Jurkat, Clone E6-1 (cell line): Measurements from ENCODE around the gene FXYD3.

Experiments
- DNase-seq: peaks from one replicate; pipeline ENCODE4 v3.0.0-alpha.2; 2011; ENCODE audit warnings: low read depth, low spot score
- H3K4me3 ChIP-seq: 2 replicates; pipeline ENCODE4 v1.5.1; 2011; ENCODE audit warnings: mild to moderate bottlenecking, low read length, control low read depth, moderate library complexity

FXYD3 gene

GRCh38 chr19:35167251-35168119, 51.9 kb downstream of the FXYD3 start:
- DNase-seq, result no peak
- H3K4me3 ChIP-seq, result no peak overlapping the region

- no peak overlapping the region for H3K4me3 ChIP-seq
- no peak for DNase-seq
Measured at GRCh38 chr19:35168196-35168595, 52.6 kb downstream of the FXYD3 start.

- H3K4me3 ChIP-seq, result no peak overlapping the region
- no peak for DNase-seq
Measured at GRCh38 chr19:35169221-35169995, 53.8 kb downstream of the FXYD3 start.

- H3K4me3 ChIP-seq, result no peak overlapping the region
- no peak for DNase-seq
Measured at GRCh38 chr19:35170359-35171061, 54.9 kb downstream of the FXYD3 start.

- H3K4me3 ChIP-seq, result no peak overlapping the region
- no peak for DNase-seq
Measured at GRCh38 chr19:35171730-35172129, 56.1 kb downstream of the FXYD3 start.
